GM23248 (cell line): ENCODE measurements around the gene EZR.

Source experiments
- EZH2 ChIP-seq: fragments of 200-600 bp; sonication (generic); IDR thresholded peaks from 2 replicates; pipeline ENCODE4 v1.6.1; 2018; ENCODE audit warnings: antibody characterized with exemption, mild to moderate bottlenecking; ENCODE audit not compliant: insufficient read depth, poor library complexity, severe bottlenecking
- EZH2phosphoT487 ChIP-seq: fragments of 200-600 bp; sonication (generic); IDR thresholded peaks from 2 replicates; pipeline ENCODE4 v1.6.1; 2018; ENCODE audit warnings: antibody characterized with exemption, moderate library complexity, mild to moderate bottlenecking, low read depth; ENCODE audit not compliant: insufficient read depth

- TF ChIP-seq EZH2phosphoT487 (no peak), EZH2 (no peak)
Measured at GRCh38 chr6:158761746-158762145, 57.4 kb downstream of the EZR start.
